NCI-H82 (cell line): ENCODE measurements around the gene FNBP1L.
A peak's percentile ranks its signal among the peaks of the same experiment; 100 is the strongest.

ENCODE experiments used
- DNase-seq: peaks from one replicate; lab custom pipeline; 2025; lab: John Stamatoyannopoulos, UW

FNBP1L gene

DNA sequence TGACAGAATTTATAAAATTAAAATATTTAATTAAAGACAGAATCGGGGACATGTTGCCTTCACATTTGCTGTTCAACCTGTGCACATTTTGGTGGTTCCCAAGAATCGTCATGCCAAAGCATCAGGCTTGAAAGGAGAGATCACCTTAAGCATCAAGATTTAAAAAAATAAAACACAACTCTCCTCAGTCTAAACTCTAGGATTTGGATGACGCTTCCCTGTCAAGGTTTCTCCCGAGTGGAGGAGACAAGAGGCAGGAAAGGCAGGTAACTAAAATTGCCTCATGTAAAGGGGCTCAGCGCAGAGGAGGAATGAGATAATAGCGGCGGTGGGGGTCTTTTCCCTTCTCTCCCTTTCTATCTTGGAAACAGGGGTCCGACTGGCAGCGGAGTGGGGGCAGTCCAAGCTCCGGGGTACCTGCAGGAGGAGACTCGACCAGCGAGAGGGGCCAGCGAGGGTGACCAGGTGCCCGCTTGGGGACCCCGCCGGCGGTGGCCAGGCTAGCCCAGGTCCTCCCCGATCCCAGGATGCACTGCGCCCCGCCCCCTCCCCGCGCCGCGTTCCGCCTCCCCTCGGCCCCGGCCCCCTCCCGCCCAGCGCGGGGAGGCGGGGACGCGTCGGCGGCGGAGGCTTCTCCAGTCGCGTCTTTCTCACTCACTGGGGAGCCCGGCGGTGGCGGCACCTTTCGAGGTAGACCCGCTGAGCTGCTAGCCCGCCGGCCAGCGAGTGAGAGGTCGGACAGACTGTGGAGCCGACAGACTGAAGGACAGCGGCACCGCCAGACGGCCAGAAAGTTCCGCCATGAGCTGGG is at the start of gene FNBP1L:
Gene FNBP1L (plus strand): TSS at position 638 of the 811 bp plus-strand sequence. CDS start 164 bp downstream, at position 802.
- DNase-seq: peak; percentile 93

- no peak for DNase-seq
Observed at GRCh38 chr1:93399781-93400180, 48.1 kb upstream of the FNBP1L start.

DNA sequence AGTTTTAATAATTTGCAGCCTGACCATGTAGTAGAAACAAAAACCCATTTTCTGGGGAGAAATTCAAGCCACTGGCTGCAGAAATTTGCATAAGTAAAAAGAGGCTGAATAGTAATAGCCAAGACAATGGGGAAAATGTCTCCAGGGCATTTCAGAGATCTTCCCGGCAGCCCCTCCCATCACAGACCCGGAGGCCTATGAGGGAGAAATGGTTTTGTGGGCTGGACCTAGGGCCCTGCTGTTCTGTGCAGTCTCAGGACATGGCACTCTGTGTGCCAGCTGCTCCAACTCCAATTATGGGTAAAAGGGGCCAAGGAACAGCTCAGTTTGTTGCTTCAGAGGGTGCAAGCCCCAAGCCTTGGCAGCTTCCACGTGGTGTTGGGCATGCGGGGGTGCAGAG is 39.7 kb upstream of the FNBP1L start:
- DNase-seq: no peak

DNA sequence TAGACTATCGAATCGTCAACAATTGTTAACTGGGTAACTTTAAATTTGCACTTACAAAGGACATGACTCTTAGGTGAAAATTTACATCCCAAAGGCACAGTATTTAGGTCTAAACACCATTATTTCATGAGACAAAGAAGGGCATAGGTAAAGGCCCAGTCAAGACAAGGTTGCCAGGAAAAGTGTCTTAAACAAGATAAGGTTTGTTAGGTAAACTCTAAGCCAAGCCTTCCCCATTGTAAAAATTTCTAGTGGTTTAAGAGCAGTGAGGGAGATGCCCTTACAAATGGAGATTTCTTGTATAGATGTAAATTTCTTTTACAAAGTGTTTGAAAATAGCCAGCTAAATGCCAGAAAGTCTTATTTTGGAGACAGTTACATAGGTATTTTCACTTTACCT is 36.9 kb upstream of the FNBP1L start:
- DNase-seq: no peak

DNA sequence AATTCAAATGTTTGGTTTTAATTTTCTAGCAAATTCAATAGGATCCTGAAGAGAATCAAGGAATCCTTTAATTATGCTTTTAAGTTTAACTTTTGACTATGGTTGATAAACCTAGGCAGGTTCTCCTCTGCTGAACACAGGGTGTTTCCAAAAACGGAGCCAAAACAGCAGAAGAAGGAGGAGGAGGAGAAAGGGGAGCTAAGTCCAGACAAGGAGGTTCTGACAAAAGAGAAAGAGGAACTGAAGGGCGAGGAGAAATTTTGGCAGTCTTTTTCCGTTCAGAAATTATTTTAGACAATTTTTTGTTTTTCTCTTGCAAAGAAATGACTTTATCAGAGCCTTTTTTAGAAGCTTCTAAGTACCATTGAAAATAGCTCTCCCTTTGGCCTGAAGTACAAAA is 33.2 kb upstream of the FNBP1L start:
- no peak for DNase-seq

DNA sequence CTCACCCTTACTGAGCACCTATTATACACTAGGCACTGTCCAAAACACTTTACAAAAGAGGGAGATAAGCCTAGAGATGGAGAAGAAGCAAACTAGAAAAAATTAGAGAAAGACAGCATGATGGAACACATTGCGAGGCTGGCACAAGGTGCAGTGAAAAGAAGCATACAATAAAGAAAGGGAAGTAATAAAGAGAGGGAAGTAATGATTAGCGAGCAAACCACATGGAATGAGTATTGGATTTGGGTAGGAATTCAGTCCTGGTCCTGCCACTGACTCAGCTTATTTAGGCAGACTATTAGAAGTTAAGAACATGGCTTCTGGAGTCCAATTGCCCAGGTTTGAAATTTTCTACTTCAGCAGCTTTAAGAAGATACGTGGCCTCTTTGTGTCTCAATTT is 32.6 kb upstream of the FNBP1L start:
- DNase-seq: no peak

DNA sequence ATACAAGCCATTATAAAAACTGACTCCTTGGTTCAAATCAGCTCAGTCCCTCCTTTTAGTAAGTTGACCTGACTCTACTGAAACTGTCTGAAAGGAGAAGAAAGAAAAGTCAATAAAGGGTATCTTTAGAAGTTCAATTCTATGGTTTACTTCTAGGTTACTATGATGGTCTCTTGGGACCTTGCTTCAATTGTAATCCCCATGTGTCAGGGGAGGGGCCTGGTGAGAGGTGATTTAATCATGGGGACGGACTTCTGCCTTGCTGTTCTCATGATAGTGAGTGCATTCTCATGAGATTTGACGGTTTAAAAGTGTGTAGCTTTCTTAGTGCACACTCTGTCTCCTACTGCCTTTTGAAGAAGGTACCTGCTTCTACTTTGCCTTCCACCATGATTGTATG is 31.7 kb upstream of the FNBP1L start:
- DNase-seq: peak; percentile 57

- no peak for DNase-seq
Observed at GRCh38 chr1:93419344-93419743, 28.6 kb upstream of the FNBP1L start.

DNA sequence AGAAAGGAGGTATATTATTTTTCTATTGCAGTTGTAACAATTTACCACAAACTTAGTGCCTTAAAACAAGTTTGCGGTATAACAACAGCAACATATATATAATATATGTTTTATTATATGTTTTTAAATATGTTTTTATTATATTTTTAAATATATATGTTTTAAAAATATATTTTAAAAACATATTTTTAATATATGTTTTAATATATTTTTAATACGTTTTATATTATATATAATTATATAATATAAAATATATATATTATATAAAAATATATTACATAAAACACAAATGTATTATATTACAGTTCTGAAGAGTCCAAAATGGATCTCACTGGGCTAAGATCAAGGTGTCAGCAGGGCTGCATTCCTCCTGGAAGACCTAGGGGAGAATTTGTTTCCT is 27.5 kb upstream of the FNBP1L start:
- no peak for DNase-seq

DNA sequence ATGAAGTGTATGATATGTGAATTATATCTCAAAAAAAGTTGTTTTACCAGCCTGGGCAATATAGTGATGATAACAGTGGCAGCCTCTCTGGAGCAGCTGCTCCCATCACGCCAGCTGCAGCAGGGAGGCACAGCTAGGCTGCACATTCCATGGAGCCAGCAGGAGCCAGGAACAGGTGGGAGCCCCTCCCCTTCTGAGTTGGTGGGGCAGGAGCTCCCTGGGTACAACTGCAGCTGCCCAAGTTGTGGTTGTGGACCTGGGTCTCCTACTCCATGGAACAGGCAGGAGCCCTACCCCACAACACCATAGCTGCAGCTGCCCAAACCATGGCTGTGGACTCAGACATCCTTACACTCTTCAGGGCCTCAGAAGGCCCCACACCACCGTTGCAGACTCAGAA is 21.7 kb upstream of the FNBP1L start:
- no peak for DNase-seq

- no peak for DNase-seq
Observed at GRCh38 chr1:93427656-93428055, 20.3 kb upstream of the FNBP1L start.

DNA sequence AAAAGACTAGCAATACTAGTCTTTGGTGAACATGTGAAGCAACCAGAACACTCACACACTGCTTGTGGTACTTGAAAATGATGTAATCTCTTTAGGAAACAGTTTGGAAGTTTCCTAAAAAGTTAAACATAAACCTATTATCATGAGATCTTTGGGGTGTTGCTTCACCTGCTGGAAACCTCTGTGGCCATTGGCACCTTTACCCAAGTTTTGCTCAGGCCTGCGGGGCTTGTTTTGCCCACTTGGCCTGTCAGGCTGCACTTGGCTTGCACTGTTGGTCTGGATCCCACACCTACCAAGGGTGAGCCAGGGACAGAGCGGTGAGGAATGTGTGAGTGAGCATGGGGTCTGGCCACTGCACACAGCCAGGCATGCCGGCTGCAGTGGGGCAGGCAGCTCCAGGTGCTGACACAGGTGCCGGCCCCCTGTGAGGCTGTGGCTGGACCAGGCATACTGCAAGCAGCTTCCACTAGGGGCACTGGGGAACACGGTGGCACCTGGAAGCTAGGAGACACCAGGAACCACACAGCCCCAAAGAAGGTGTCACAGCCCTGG is 14.4 kb upstream of the FNBP1L start:
- DNase-seq: no peak

DNA sequence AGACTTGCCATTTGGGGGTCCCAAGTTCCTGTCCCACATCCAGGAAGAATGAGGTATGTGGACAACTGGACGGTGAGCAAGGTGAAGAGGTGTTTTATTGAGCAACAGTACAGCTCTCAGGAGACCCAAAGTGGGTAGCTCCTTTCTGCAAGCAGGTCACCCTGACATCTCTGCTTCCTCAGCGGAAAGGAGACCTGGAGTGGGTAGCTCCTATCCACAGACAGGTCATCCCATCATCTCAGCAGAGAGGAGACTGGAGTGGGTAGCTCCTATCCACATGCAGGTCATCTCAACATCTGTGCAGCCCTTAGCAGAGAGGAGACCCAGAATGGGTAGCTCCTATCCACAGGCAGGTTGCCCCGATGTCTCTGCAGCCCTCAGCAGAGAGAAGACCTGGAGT is 13.8 kb upstream of the FNBP1L start:
- DNase-seq: no peak

DNA sequence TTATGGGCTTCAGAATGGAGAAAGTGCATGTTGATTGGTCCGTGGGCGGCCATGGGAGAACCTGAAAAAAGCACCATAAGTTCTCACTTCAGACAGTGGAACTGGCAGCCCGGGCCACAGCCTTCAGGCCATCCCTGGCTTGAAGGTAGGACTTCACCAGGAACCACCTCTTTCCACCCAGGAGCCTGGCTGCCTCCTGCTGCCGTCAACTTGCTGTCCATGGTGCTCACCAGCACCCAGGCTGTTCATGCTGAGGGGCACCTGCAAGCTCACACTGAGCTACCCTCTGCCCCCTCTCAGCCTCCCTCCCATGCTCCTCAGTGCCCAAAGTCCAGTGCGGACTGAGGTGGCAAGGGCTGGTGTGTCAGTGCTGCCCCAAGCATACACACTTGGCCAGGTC is 12.9 kb upstream of the FNBP1L start:
- DNase-seq: no peak

DNA sequence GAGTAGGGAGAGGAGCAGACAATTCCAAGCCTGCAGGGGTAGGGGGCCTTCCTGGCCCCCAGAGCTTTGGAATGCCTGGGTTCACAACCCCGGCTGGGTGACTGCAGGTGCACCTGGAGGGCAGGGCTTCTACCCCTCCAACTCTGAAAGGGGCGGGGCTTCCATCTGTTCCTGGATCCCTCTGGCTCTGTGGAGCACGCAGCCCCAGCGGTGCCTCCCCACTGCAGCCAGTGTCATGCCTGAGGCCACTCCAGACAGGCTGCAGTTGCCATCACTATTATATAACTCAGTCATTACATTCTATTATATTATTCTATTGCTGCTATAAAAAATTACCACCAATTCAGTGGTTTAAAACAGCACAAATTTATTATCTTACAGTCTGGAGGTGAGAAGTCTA is 12.5 kb upstream of the FNBP1L start:
- no peak for DNase-seq

DNA sequence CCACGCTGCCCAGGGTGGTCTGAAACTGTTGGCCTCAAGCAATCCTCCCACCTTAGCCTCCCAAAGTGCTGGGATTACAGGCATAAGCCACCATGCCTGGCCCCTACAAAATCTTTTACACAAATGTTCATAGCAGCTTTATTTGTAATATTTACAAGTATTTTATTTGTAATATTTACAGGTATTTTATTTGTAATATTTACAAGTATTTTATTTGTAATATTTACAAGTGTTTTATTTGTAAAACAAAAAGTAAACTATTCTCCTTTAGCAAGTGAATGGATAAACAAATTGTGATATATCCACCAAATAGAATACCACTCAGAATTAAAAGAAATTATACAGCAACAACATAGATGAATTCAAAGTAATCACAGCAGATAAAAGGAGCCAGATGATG is 11.4 kb upstream of the FNBP1L start:
- DNase-seq: no peak

- DNase-seq: peak; percentile 71
Observed at GRCh38 chr1:93437976-93438605, 9.8 kb upstream of the FNBP1L start.

DNA sequence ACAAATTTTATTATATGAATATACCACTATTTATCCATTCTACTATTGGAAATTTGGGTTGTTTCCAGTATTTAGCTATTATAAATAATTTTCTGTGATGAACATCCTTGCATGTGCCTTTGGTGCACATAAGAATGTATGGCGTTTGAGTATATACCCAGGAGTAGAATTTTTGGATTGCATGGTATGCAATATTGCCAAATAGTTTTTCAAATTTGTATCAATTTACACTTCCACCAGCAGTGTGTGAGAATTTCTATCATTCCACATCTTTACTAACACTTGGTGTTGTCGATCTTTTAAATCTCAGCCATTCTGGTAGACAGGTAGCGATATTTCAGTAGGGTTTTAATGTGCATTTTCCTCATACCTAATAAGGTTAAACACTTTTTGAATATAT is 9.2 kb upstream of the FNBP1L start:
- DNase-seq: no peak

- no peak for DNase-seq
Observed at GRCh38 chr1:93440272-93440671, 7.6 kb upstream of the FNBP1L start.

DNA sequence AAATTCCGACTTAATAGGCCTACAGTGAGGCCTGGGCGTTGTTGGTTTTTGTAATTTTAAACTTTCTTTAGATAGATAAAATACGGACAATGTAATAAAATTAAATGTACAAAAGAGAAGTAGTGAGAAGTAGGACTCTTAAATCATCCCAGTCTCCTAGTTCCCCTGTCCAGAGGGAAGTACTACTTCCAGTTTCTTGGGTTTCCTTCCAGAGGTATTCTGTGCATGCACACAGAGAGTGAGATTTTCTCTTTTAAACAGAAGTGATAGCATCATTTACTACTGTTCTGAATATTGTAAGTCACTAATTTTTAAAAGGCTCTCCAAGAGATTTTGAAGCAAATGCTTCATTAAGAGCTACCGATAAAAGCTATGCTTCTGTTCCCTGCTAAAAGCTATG is 7.2 kb upstream of the FNBP1L start:
- DNase-seq: no peak

DNA sequence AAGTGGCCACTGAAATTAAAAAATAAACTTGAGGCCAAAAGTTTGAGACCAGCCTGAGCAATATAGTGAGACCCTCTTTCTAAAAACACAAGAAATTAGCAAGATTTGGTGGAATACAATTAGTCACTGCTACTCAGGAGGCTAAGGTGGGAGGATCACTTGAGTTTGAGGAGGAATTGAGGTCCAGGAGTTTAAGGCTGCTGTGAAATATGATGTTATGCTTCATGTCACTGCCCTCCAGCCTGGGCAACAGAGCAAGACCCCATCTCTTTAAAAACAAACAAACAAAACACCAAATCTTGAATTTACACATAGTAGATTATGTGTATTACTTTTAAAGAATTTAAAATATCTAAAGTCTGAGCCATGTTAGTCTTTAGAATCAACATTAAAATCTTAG is 6.3 kb upstream of the FNBP1L start:
- DNase-seq: no peak

DNA sequence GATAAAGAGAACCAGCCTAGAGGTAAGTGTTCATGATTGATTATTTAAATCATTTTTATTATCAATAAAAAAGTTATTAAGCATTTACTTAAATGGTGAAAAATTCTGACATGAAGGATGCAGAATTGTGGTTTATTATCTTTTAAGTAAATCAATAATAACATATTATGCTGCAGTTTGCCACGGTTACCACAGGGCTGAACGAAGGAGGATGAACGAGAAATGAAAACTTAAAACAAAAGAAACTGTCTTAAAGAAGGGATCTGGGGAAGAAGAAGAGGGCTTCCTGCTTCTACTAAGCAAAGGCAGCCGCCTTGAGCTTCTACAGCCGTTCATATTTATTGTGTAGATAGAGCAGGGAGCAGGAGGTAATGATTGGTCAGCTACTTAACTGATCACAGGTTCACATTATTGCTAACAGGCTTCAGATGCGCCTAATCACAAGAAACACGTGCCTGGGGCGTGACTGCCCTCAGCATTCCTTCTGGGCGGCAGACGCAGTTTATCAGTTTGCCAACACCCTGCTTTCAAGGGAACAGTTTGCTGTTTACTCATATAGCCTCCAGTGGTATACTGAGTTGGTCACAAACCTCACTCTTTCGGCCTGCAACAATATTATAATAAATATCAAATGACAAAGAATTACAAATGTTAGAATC is 5.8 kb upstream of the FNBP1L start:
- DNase-seq: peak; percentile 27

GRCh38 chr1:93442741-93443140 is 5.2 kb upstream of the FNBP1L start:
- DNase-seq: no peak
